CD4-positive, alpha-beta T cell (primary cell): ENCODE results near the gene CBX4. TPM values are rescaled to one million over a fixed set of nuclear protein-coding genes. Genes with fewer than 3 reads are reported as not detected.

Experiments
- ATAC-seq: fragments of 200-7000 bp; cut with Tn5 transposase; one replicate; pipeline ENCODE4 v1.10.0; 2022; ENCODE audit warnings: mild to moderate bottlenecking; ENCODE audit not compliant: poor library complexity
- CTCF ChIA-PET: fragments of 350-600 bp; sonication (Branson Sonifier 250); formaldehyde crosslinking; loops from one replicate; lab custom pipeline; 2021; ENCODE audit warnings: antibody characterized with exemption, inconsistent platforms; lab: Charles Lee
- POLR2A ChIA-PET: fragments of 350-600 bp; sonication (Branson Sonifier 250); formaldehyde crosslinking; loops from one replicate; lab custom pipeline; 2021; ENCODE audit warnings: antibody characterized with exemption, inconsistent platforms; lab: Charles Lee
- DNase-seq, 14 experiments: peaks; one replicate each; pipeline ENCODE4 v3.0.0-alpha.2; 2013 to 2020; ENCODE audit warnings: mixed read lengths in 2 of 14
- H3K27ac ChIP-seq, 2 donors: one replicate each; pipeline versions ENCODE4 v1.5.1 to v1.7.0; 2013; ENCODE audit warnings: low read length in 2 of 2, low read depth in 1 of 2, mild to moderate bottlenecking in 1 of 2
- H3K27me3 ChIP-seq, 2 experiments: 1 replicate in 1 of 2; 2 replicates in 1 of 2; pipeline versions ENCODE4 v1.6.1 to v1.7.0; 2013; ENCODE audit warnings: low read length in 2 of 2, control low read depth in 1 of 2, mild to moderate bottlenecking in 1 of 2, moderate library complexity in 1 of 2; ENCODE audit not compliant: insufficient read depth in 2 of 2, control insufficient read depth in 1 of 2
- H3K36me3 ChIP-seq: one replicate; pipeline ENCODE4 v1.6.1; 2013; ENCODE audit warnings: low read length, control low read depth; ENCODE audit not compliant: insufficient read depth
- H3K4me1 ChIP-seq: one replicate; pipeline ENCODE4 v1.6.1; 2013; ENCODE audit warnings: low read length, control low read depth; ENCODE audit not compliant: insufficient read depth
- H3K4me3 ChIP-seq: one replicate; pipeline ENCODE4 v1.5.1; 2013; ENCODE audit warnings: mild to moderate bottlenecking, low read length, moderate library complexity
- H3K9me3 ChIP-seq, 2 experiments: 1 replicate in 1 of 2; 2 replicates in 1 of 2; pipeline versions ENCODE4 v1.6.1 to v1.7.0; 2013; ENCODE audit warnings: low read length in 2 of 2, mild to moderate bottlenecking in 2 of 2, control low read depth in 1 of 2, moderate library complexity in 1 of 2; ENCODE audit not compliant: control insufficient read depth in 1 of 2, insufficient read depth in 1 of 2
- H3K27ac Mint-ChIP-seq: one replicate; pipeline ENCODE4 v1.8.0; 2020; ENCODE audit warnings: mixed read lengths
- H3K27me3 Mint-ChIP-seq: one replicate; pipeline ENCODE4 v1.8.0; 2021; ENCODE audit warnings: mixed read lengths
- H3K36me3 Mint-ChIP-seq: one replicate; pipeline ENCODE4 v1.8.0; 2021; ENCODE audit warnings: low read depth, mixed read lengths
- H3K4me1 Mint-ChIP-seq: one replicate; pipeline ENCODE4 v1.8.0; 2021; ENCODE audit warnings: low read depth, mixed read lengths
- H3K4me3 Mint-ChIP-seq: one replicate; pipeline ENCODE4 v1.8.0; 2020; ENCODE audit warnings: mild to moderate bottlenecking, mixed read lengths
- H3K9me3 Mint-ChIP-seq: one replicate; pipeline ENCODE4 v1.8.0; 2020; ENCODE audit warnings: mixed read lengths
- CTCF ChIP-seq: fragments of 200-600 bp; IDR thresholded peaks from one replicate; pipeline ENCODE4 v1.8.0; 2022; ENCODE audit warnings: antibody characterized with exemption, mild to moderate bottlenecking
- intact Hi-C, 2 experiments: fragments of 100-400 bp; cut with DNase I in 1 of 2; cut with micrococcal nuclease in 1 of 2; formaldehyde crosslinking; loops; one replicate each; pipeline versions ENCODE4 v1.15.1 to v1.9.0; 2023 to 2025; cut with DNase I, micrococcal nuclease
- total RNA-seq, 174 experiments: library from RNA in 2 of 174; stranded (reverse) in 2 of 174; gene quantifications; one replicate each; pipeline ENCODE4 v1.2.3 and lab custom pipeline; 2021 to 2026

CBX4 gene
- total RNA-seq, 2 experiments from 2014 or later: 196 to 202 TPM

- Mint-ChIP-seq H3K4me3 (peak overlapping the region; percentile 80), H3K36me3 (peaks cover 19% of the 10 kb centered on the region), H3K4me1 (peaks cover 46% of the 10 kb centered on the region), H3K27ac (peak overlapping the region; percentile 51), H3K9me3 (no peaks in the 10 kb centered on the region), H3K27me3 (peaks cover 48% of the 10 kb centered on the region)
- DNase-seq (no peak), ATAC-seq (no peak)
- H3K4me1 ChIP-seq: peaks cover 81% of the 10 kb centered on the region
- POLR2A ChIA-PET: interaction anchor here (1.1 to 6.3 kb wide), 9 partner anchors 9 to 260 kb away, joined by 4 to 127 read pairs (median 10); partner anchors contain the start of genes CBX2, CBX8 and GAA
- H3K4me3 ChIP-seq: peak overlapping the region; percentile 14
- TF ChIP-seq CTCF: no peak
- no peak overlapping the region for H3K27ac ChIP-seq
- CTCF ChIA-PET: interaction anchor here (0.7 to 2.9 kb wide), 9 partner anchors 10 to 156 kb away, joined by 3 to 14 read pairs (median 6); partner anchors contain the start of genes CBX2 and CBX8
- peaks cover 0 to 27% of the 10 kb centered on the region in 2 experiments for H3K9me3 ChIP-seq
- H3K36me3 ChIP-seq: peaks cover 5% of the 10 kb centered on the region
- intact Hi-C loops: no loop called here
- H3K27me3 ChIP-seq: peaks cover 37 to 47% of the 10 kb centered on the region in 2 experiments
Measured at GRCh38 chr17:79840989-79841286, 1.7 kb upstream of the CBX4 start.

DNA sequence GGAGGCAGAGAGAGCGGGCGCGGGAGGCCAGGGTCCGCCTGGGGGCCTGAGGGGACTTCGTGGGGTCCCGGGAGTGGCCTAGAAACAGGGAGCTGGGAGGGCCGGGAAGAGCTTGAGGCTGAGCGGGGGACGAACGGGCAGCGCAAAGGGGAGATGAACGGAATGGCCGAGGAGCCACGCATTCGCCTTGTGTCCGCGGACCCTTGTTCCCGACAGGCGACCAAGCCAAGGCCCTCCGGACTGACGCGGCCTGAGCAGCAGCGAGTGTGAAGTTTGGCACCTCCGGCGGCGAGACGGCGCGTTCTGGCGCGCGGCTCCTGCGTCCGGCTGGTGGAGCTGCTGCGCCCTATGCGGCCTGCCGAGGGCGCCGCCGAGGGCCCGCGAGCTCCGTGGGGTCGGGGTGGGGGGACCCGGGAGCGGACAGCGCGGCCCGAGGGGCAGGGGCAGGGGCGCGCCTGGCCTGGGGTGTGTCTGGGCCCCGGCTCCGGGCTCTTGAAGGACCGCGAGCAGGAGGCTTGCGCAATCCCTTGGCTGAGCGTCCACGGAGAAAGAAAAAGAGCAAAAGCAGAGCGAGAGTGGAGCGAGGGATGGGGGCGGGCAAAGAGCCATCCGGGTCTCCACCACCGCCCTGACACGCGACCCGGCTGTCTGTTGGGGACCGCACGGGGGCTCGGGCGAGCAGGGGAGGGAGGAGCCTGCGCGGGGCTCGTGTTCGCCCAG lies 1.2 kb upstream of the CBX4 start:
- peaks cover 42% of the 10 kb centered on the region for H3K27me3 Mint-ChIP-seq
- peaks cover 37 to 47% of the 10 kb centered on the region in 2 experiments for H3K27me3 ChIP-seq
- ChIA-PET CTCF (interaction anchor here (0.7 to 2.9 kb wide), 13 partner anchors 11 to 157 kb away, joined by 3 to 15 read pairs (median 6); partner anchors contain the start of genes CBX2 and CBX8), POLR2A (interaction anchor here (1.1 to 6.3 kb wide), 13 partner anchors 9 to 261 kb away, joined by 4 to 127 read pairs (median 10); partner anchors contain the start of genes CBX2, CBX8 and GAA)
- peak overlapping the region; percentile 80 for H3K4me3 Mint-ChIP-seq
- no peaks in the 10 kb centered on the region for H3K9me3 Mint-ChIP-seq
- peak overlapping the region; percentile 51 for H3K27ac Mint-ChIP-seq
- H3K36me3 ChIP-seq: peaks cover 10% of the 10 kb centered on the region
- no peak overlapping the region for H3K27ac ChIP-seq
- ATAC-seq: no peak
- H3K9me3 ChIP-seq: peaks cover 0 to 27% of the 10 kb centered on the region in 2 experiments
- H3K36me3 Mint-ChIP-seq: peaks cover 23% of the 10 kb centered on the region
- TF ChIP-seq CTCF: no peak
- intact Hi-C loops: no loop called here
- H3K4me1 ChIP-seq: peaks cover 86% of the 10 kb centered on the region
- peaks cover 42% of the 10 kb centered on the region for H3K4me1 Mint-ChIP-seq
- peak overlapping the region; percentile 48 for H3K4me3 ChIP-seq
- peak in 6 of 14 experiments; percentile 33 to 72 (median 50) for DNase-seq

DNA sequence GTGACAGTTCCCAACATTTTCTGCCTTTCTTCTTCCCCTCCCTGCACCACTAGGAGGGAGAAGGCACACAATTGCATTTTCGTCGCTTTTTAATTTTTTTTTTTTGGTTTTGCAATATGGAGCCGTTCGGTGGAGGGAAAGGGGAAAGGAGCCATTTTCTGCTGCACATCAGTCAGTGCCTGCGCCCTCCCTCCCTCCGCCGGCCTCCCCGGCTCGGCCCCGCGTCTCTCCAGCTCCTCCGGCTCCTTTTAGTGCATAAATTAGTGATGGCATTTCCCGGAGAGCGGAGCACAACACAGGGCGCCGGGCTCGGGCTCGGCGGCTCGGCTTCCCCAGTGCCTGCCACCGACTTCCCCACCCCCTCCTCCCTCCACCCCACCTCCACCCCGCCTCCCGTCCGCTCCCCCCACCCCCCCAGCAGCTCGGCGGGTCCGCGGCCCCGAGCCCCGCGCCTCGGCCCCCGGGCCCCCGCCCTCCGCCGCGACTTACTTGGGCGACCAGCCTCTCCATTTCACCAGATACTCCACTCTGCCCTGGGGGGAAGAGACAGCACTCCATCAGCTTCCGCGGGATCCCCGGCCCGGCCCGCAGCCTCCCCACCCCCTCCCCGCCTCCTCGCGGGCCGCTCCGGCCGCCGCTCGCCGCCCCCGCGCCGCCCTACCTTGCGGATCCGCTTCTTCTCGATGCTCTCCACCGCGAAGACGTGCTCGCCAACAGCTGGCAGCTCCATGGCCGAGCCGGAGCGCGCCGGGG lies 542 bp downstream of the CBX4 start:
- H3K9me3 ChIP-seq: peaks cover 0 to 27% of the 10 kb centered on the region in 2 experiments
- peak overlapping the region; percentile 98 for H3K4me3 Mint-ChIP-seq
- ChIA-PET POLR2A (interaction anchor here (0.7 to 6.3 kb wide), 16 partner anchors 9 to 307 kb away, joined by 3 to 127 read pairs (median 8); partner anchors contain the start of genes CBX8 and GAA), CTCF (interaction anchor here (1.0 to 2.6 kb wide), 9 partner anchors 12 to 155 kb away, joined by 3 to 15 read pairs (median 6); partner anchors contain the start of gene CBX8)
- H3K27me3 ChIP-seq: peaks cover 35 to 41% of the 10 kb centered on the region in 2 experiments
- H3K9me3 Mint-ChIP-seq: no peaks in the 10 kb centered on the region
- H3K36me3 ChIP-seq: peaks cover 24% of the 10 kb centered on the region
- H3K27me3 Mint-ChIP-seq: peaks cover 38% of the 10 kb centered on the region
- TF ChIP-seq CTCF: no peak
- H3K27ac ChIP-seq: peak overlapping the region; percentile 58 to 75
- ATAC-seq (peak; percentile 33), DNase-seq (peak in 12 of 14 experiments; percentile 37 to 80 (median 52))
- H3K4me1 ChIP-seq: peaks cover 83% of the 10 kb centered on the region
- intact Hi-C loops: loop anchor here (1.0 to 5.0 kb wide), 6 partner anchors 28 to 198 kb away; partner anchors contain the start of genes CBX8 (in 2 of the 2) and CCDC40 (in 1 of the 2)
- peaks cover 36% of the 10 kb centered on the region for H3K36me3 Mint-ChIP-seq
- H3K27ac Mint-ChIP-seq: peak overlapping the region; percentile 99
- H3K4me1 Mint-ChIP-seq: peaks cover 49% of the 10 kb centered on the region
- H3K4me3 ChIP-seq: peak overlapping the region; percentile 98
